Endodermal cell (in vitro differentiated cells): Measurements from ENCODE around the gene ITPRID2. TPM values are rescaled to one million over a fixed set of nuclear protein-coding genes. Genes with fewer than 3 reads are reported as not detected.
"Not testable (repeated sequence)": the region's sequence is repeated elsewhere in the genome, so short reads cannot be mapped to it uniquely, and the experiment has no call there.

ENCODE experiments used
- DNase-seq: peaks from one replicate; pipeline ENCODE4 v3.0.0-alpha.2; 2017
- H3K27ac ChIP-seq: 2 replicates; pipeline ENCODE4 v1.5.1; 2013; ENCODE audit warnings: mild to moderate bottlenecking, low read depth, low read length, moderate library complexity
- H3K27me3 ChIP-seq: 2 replicates; pipeline ENCODE4 v1.6.1; 2013; ENCODE audit warnings: mild to moderate bottlenecking, low read length, moderate library complexity; ENCODE audit not compliant: insufficient read depth, control insufficient read depth, poor library complexity, severe bottlenecking
- H3K36me3 ChIP-seq: 2 replicates; pipeline ENCODE4 v1.7.0; 2013; ENCODE audit warnings: mild to moderate bottlenecking, low read length, moderate library complexity; ENCODE audit not compliant: control insufficient read depth, insufficient read depth
- H3K4me1 ChIP-seq: one replicate; pipeline ENCODE4 v1.7.0; 2013; ENCODE audit warnings: low read length; ENCODE audit not compliant: control insufficient read depth, insufficient read depth
- H3K4me3 ChIP-seq: 2 replicates; pipeline ENCODE4 v1.5.1; 2013; ENCODE audit warnings: mild to moderate bottlenecking, low read length, moderate library complexity
- H3K9ac ChIP-seq: 2 replicates; pipeline ENCODE4 v1.6.1; 2013; ENCODE audit warnings: mild to moderate bottlenecking, low read length, moderate library complexity; ENCODE audit not compliant: poor library complexity, severe bottlenecking; ENCODE audit errors: extremely low read depth
- H3K9me3 ChIP-seq: 2 replicates; pipeline ENCODE4 v1.6.1; 2013; ENCODE audit warnings: mild to moderate bottlenecking, low read length, moderate library complexity; ENCODE audit not compliant: control insufficient read depth
- H3K27ac Mint-ChIP-seq: 2 replicates; pipeline ENCODE4 v1.8.0; 2020; ENCODE audit warnings: mixed read lengths
- H3K27me3 Mint-ChIP-seq: 2 replicates; pipeline ENCODE4 v1.8.0; 2021; ENCODE audit warnings: mild to moderate bottlenecking, mixed read lengths; ENCODE audit not compliant: insufficient read depth
- H3K36me3 Mint-ChIP-seq: 2 replicates; pipeline ENCODE4 v1.8.0; 2020; ENCODE audit warnings: low read depth, mixed read lengths
- H3K4me1 Mint-ChIP-seq: 2 replicates; pipeline ENCODE4 v1.8.0; 2020; ENCODE audit warnings: mixed read lengths
- H3K4me3 Mint-ChIP-seq: 2 replicates; pipeline ENCODE4 v1.8.0; 2020; ENCODE audit warnings: mild to moderate bottlenecking, moderate library complexity, mixed read lengths
- H3K9me3 Mint-ChIP-seq: 2 replicates; pipeline ENCODE4 v1.8.0; 2020; ENCODE audit warnings: mild to moderate bottlenecking, mixed read lengths
- WGBS, 2 experiments: methylation state at CpG; one replicate each; pipeline versions ENCODE4 v1.1.5 to v1.1.7; 2013; ENCODE audit warnings: missing lambda C conversion rate in 2 of 2, mixed read lengths in 1 of 2; ENCODE audit not compliant: insufficient coverage in 1 of 2, insufficient read length in 1 of 2; 5-methylcytosine and 5-hydroxymethylcytosine counted together
- total RNA-seq, 2 donors: library from RNA; stranded (reverse); fragmentation: NEBNext Ultra II Directional in 1 of 2; extraction: Animal tissue kit (Norgen Biotek cat#: 25700) in 1 of 2; gene quantifications; 2 replicates in 1 of 2; 3 replicates in 1 of 2; pipeline ENCODE4 v1.2.1, GENCODE V29; 2021
- TF ChIP-seq, protein P1 (sequence below): fragments of 200-600 bp; sonication (generic); conservative IDR thresholded peaks from 2 replicates; pipeline ENCODE4 v1.5.0; 2021; ENCODE audit warnings: antibody characterized with exemption, mild to moderate bottlenecking

Gene ITPRID2
- total RNA-seq, 2 donors from 2014 or later: 28.9 to 30.4 TPM

GRCh38 chr2:181958726-181959125, 67.2 kb downstream of the ITPRID2 start:
- H3K4me3 Mint-ChIP-seq: no peak overlapping the region
- TF ChIP-seq, protein P1, sequence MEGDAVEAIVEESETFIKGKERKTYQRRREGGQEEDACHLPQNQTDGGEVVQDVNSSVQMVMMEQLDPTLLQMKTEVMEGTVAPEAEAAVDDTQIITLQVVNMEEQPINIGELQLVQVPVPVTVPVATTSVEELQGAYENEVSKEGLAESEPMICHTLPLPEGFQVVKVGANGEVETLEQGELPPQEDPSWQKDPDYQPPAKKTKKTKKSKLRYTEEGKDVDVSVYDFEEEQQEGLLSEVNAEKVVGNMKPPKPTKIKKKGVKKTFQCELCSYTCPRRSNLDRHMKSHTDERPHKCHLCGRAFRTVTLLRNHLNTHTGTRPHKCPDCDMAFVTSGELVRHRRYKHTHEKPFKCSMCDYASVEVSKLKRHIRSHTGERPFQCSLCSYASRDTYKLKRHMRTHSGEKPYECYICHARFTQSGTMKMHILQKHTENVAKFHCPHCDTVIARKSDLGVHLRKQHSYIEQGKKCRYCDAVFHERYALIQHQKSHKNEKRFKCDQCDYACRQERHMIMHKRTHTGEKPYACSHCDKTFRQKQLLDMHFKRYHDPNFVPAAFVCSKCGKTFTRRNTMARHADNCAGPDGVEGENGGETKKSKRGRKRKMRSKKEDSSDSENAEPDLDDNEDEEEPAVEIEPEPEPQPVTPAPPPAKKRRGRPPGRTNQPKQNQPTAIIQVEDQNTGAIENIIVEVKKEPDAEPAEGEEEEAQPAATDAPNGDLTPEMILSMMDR: no peak
- no peak overlapping the region for H3K27ac ChIP-seq
- H3K27me3 Mint-ChIP-seq: no peaks in the 10 kb centered on the region
- no peaks in the 10 kb centered on the region for H3K9me3 Mint-ChIP-seq
- H3K27me3 ChIP-seq: no peaks in the 10 kb centered on the region
- H3K4me1 ChIP-seq: no peaks in the 10 kb centered on the region
- H3K4me1 Mint-ChIP-seq: peaks cover 7% of the 10 kb centered on the region
- no peak overlapping the region for H3K4me3 ChIP-seq
- H3K27ac Mint-ChIP-seq: no peak overlapping the region
- H3K9ac ChIP-seq: no peak overlapping the region
- no peaks in the 10 kb centered on the region for H3K36me3 ChIP-seq
- H3K9me3 ChIP-seq: no peaks in the 10 kb centered on the region
- H3K36me3 Mint-ChIP-seq: no peaks in the 10 kb centered on the region
- DNase-seq: no peak
- no CpG with 5 or more reads among the region's 1 CpG for WGBS, 2 experiments

GRCh38 chr2:181959508-181959907, 68.0 kb downstream of the ITPRID2 start:
- Histone ChIP-seq H3K27me3 (no peaks in the 10 kb centered on the region), H3K27ac (no peak overlapping the region), H3K9me3 (no peaks in the 10 kb centered on the region), H3K4me3 (no peak overlapping the region), H3K4me1 (no peaks in the 10 kb centered on the region), H3K9ac (no peak overlapping the region), H3K36me3 (no peaks in the 10 kb centered on the region)
- H3K27me3 Mint-ChIP-seq: no peaks in the 10 kb centered on the region
- no peak for DNase-seq
- H3K4me3 Mint-ChIP-seq: no peak overlapping the region
- TF ChIP-seq, protein P1: no peak
- peaks cover 2% of the 10 kb centered on the region for H3K9me3 Mint-ChIP-seq
- peaks cover 5% of the 10 kb centered on the region for H3K4me1 Mint-ChIP-seq
- no peak overlapping the region for H3K27ac Mint-ChIP-seq
- no peaks in the 10 kb centered on the region for H3K36me3 Mint-ChIP-seq

- DNase-seq, H3K36me3 Mint-ChIP-seq, H3K27ac Mint-ChIP-seq, H3K4me1 ChIP-seq, H3K27ac ChIP-seq, H3K27me3 Mint-ChIP-seq, H3K27me3 ChIP-seq, H3K4me3 ChIP-seq, H3K4me1 Mint-ChIP-seq, H3K4me3 Mint-ChIP-seq, H3K9me3 ChIP-seq, H3K9me3 Mint-ChIP-seq, H3K36me3 ChIP-seq, H3K9ac ChIP-seq: not testable (repeated sequence)
- 90 to 92% methylated on average over 6 to 8 of the region's 8 CpGs for WGBS, 2 experiments
These were observed 69.6 kb downstream of the ITPRID2 start for GRCh38 chr2:181961167-181961566.

DNA sequence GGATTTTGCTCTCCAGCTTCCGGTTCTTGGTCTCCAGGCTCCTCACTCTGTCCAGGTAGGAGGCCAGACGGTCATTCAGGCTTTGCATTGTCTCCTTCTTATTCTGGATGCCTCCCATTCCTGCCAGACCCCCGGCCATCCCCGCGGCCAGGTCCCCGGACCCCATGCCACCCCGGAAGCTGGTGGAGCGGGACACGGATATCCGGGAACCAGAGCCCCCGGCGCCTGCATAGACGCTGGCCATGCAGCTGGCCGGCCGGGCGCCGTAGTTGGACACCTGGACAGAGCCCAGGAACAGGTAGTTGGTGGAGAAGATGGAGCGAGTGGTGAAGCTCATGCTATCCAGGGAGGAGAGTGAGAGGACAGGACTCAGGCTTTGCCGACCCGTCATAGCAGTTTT, 70.6 kb downstream of the ITPRID2 start:
- Mint-ChIP-seq H3K27ac (no peak overlapping the region), H3K4me1 (peaks cover 5% of the 10 kb centered on the region), H3K36me3 (no peaks in the 10 kb centered on the region), H3K9me3 (peaks cover 2% of the 10 kb centered on the region), H3K4me3 (no peak overlapping the region), H3K27me3 (no peaks in the 10 kb centered on the region)
- Histone ChIP-seq H3K4me3 (no peak overlapping the region), H3K27ac (no peak overlapping the region), H3K4me1 (no peaks in the 10 kb centered on the region), H3K9ac (no peak overlapping the region), H3K27me3 (no peaks in the 10 kb centered on the region), H3K9me3 (no peaks in the 10 kb centered on the region), H3K36me3 (no peaks in the 10 kb centered on the region)
- DNase-seq: no peak
- TF ChIP-seq, protein P1: no peak
- WGBS, 2 experiments: 95 to 98% methylated on average over 8 to 20 of the region's 20 CpGs
